ENCODE measurements around the gene ERLEC1. TPM values are rescaled to one million over a fixed set of nuclear protein-coding genes. Genes with fewer than 3 reads are reported as not detected.

ERLEC1 gene, protein sequence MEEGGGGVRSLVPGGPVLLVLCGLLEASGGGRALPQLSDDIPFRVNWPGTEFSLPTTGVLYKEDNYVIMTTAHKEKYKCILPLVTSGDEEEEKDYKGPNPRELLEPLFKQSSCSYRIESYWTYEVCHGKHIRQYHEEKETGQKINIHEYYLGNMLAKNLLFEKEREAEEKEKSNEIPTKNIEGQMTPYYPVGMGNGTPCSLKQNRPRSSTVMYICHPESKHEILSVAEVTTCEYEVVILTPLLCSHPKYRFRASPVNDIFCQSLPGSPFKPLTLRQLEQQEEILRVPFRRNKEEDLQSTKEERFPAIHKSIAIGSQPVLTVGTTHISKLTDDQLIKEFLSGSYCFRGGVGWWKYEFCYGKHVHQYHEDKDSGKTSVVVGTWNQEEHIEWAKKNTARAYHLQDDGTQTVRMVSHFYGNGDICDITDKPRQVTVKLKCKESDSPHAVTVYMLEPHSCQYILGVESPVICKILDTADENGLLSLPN
- total RNA-seq, result 100 and 110 TPM in 2 replicates

DNA sequence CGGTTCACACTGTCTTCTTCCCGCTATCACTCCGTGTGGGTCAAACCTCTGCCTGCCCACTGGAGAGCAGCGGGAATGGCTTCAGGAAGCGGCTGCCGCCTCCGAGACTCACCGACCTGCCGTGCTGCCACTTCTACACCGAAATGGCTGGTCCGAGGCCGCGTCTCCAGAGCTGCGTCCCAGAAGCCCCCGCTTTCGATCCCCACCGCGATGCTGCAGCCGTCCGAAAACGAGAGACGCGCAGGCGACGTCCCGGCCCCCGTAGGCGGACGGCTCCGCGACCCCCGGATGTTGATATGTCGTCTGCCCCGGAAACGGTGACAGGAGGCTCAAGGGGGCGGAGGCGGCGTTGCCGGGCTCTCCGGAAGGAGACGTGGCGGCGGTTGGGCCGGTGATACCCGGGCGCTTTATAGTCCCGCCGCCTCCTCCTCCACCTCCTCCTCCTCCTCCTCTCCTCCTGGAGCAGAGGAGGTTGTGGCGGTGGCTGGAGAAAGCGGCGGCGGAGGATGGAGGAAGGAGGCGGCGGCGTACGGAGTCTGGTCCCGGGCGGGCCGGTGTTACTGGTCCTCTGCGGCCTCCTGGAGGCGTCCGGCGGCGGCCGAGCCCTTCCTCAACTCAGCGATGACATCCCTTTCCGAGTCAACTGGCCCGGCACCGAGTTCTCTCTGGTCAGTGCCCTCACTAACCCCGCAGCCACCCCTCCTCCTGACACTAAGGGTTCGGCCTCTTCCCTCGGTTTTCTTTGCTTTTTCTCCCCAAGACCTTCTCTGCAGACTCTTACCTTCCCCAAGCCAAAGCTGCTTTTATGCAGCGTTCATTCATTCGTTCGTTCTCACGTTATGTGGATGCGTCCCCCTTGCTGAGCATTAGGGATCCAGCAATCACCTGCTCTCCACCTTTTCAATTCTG lies at the start of gene ERLEC1, which contains the start of gene ASB3:
Gene ERLEC1 (plus strand): TSS at position 340 of the 909 bp plus-strand sequence. CDS start 167 bp downstream, at position 507.
Gene ASB3 (minus strand): TSS at position 249 of the 909 bp plus-strand sequence. CDS start 21,381 bp downstream, outside the sequence.

DNA sequence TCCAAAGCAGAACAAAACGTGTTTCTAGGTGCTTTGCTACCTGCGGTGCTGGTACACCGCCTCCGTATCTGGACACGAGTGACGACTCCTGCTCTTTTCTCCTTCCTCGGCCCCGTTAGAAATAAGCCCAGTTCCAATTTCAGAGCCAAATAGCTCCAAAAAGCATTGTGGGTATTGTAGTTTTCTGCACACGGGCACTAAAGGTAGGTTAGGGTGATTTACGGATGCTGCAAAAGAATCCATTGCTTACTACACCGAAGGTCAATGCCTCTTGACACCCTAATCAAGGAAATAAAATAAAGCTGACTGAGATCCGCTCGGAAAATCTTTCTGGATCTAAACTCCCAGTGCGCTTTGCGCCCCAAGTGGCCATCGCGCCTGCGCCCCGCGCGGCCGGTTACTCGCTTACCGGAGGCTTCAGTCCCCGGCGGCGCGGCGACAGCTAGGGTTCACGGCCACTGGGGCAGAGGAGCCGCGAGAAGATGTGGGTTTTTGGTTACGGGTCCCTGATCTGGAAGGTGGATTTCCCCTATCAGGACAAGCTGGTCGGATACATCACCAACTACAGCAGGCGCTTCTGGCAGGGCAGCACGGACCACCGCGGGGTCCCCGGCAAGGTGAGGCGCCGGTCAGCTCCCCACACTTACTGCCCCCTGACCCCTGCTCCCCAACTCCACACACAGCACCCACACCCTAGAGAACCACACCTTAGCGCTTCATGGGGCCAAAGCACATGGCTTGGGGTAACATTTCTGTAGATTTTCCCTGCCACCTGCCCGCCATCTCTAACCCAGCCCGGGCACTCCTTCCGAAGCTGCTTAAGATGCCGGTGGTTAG lies 19.2 kb upstream of the ERLEC1 start, which contains the start of gene CHAC2:
Gene CHAC2 (plus strand): TSS at position 400 of the 837 bp plus-strand sequence. CDS start 83 bp downstream, at position 483.

DNA sequence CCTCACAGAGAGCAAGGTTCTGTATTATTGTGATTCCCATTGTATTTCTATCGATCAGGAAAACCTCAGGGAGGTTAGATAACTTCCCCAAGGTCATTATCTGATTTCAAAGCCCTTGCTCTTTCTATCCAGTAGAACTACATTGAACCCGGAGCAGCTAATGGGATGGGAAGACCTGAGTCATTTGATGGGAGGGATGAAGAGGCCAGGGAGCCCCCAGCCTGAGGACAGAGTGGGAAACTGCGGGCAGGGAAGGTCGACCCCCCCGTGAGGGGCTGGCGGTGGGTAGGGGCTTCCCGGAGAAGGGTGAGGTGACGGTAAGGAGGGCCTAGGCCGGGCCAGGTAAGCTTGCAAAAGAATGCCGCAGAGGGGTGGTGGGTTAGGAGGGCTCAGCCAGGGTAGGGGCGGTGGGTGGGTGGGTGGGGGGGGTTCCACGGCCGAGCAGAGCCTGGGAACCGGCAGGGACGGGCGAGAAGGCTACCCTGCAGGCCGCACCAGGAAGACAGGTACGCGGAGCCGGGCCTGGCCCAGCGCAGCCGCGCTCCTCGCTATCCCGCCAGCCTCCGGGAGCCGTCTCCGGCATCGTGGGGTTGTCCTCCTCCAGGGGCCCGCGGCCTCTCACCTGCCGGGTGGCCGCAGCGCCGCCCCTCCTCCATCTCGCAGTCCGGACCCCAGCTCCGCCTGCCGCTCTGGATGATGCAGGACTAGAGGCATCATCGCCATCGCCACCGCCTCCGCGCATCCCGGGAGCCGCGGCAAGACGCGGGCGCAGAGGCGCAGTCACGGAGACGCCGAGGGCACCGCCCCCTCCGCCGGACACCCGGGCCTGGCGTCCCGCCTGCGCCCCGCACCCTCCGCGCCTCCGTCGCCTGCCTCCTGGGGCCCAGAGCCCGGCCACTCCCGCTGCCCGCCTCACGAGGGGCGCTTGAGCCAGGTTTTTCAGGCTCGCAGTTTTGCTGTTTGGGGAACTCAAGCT lies 72.7 kb downstream of the ERLEC1 start, which contains the start of gene GPR75:
Gene GPR75 (minus strand): TSS at position 762 of the 976 bp plus-strand sequence. CDS start 5,211 bp downstream, outside the sequence.

Other genes starting within 250 kb of the ERLEC1 start
- 8.4 and 11.3 TPM in 2 replicates for gene CHAC2, start 19.2 kb upstream of the ERLEC1 start, total RNA-seq
- gene ASB3, start 91 bp upstream of the ERLEC1 start, total RNA-seq, result 13.3 and 22.2 TPM in 2 replicates
- 1.4 and 1.8 TPM in 2 replicates for gene GPR75, start 72.9 kb downstream of the ERLEC1 start, total RNA-seq
- gene PSME4, start 183.9 kb downstream of the ERLEC1 start, total RNA-seq, result 27.1 and 32.8 TPM in 2 replicates